PC-9 (cell line): ENCODE measurements around the gene PER2. TPM values are rescaled to one million over a fixed set of nuclear protein-coding genes. Genes with fewer than 3 reads are reported as not detected.

Experiments
- BruUV-seq: library from RNA; stranded (reverse); fragments of 400-500 nt; replicated peaks from 2 replicates; lab custom pipeline; 2021; lab: Mats Ljungman, UMichigan
- CTCF ChIA-PET: fragments of 300-600 bp; sonication (Branson Sonifier 250); formaldehyde crosslinking; loops from one replicate; lab custom pipeline; 2022; ENCODE audit warnings: antibody characterized with exemption; lab: Charles Lee
- POLR2A ChIA-PET: fragments of 300-600 bp; sonication (Branson Sonifier 250); formaldehyde crosslinking; loops from one replicate; lab custom pipeline; 2022; ENCODE audit warnings: antibody characterized with exemption; ENCODE audit not compliant: unreplicated experiment; lab: Charles Lee
- DNase-seq, 2 experiments: peaks; one replicate each; pipeline versions ENCODE4 v3.0.0 to v3.0.0-alpha.2; 2015 to 2022; ENCODE audit warnings: mixed read lengths in 1 of 2
- H2AFZ ChIP-seq: fragments of 200-600 bp; sonication (generic); 2 replicates; pipeline ENCODE4 v1.8.1; 2017; ENCODE audit warnings: antibody characterized with exemption
- H3F3A ChIP-seq: fragments of 200-600 bp; sonication (generic); 2 replicates; pipeline ENCODE4 v1.8.1; 2017; ENCODE audit warnings: antibody characterized with exemption, mild to moderate bottlenecking, low read depth; ENCODE audit not compliant: insufficient read depth
- H3K27ac ChIP-seq: fragments of 200-600 bp; sonication (generic); 2 replicates; pipeline ENCODE4 v1.6.1; 2016; ENCODE audit warnings: mixed run types
- H3K27me3 ChIP-seq: fragments of 200-600 bp; sonication (generic); 2 replicates; pipeline ENCODE4 v1.6.1; 2016; ENCODE audit warnings: low read depth, mixed run types; ENCODE audit not compliant: insufficient read depth
- H3K36me3 ChIP-seq: fragments of 200-600 bp; sonication (generic); 2 replicates; pipeline ENCODE4 v1.6.1; 2016; ENCODE audit warnings: low read depth, mixed run types
- H3K4me1 ChIP-seq: fragments of 200-600 bp; sonication (generic); replicated peaks from 2 replicates; pipeline ENCODE4 v1.6.1; 2016; ENCODE audit warnings: mixed run types; ENCODE audit not compliant: insufficient read depth
- H3K4me2 ChIP-seq: fragments of 200-600 bp; sonication (generic); 2 replicates; pipeline ENCODE4 v1.6.1; 2017; ENCODE audit warnings: mixed run types
- H3K4me3 ChIP-seq: fragments of 200-600 bp; sonication (generic); 2 replicates; pipeline ENCODE4 v1.6.1; 2016; ENCODE audit warnings: mixed run types
- H3K79me2 ChIP-seq: fragments of 200-600 bp; sonication (generic); 2 replicates; pipeline ENCODE4 v1.6.1; 2017; ENCODE audit warnings: low read depth, mixed run types
- H3K9me2 ChIP-seq: fragments of 200-600 bp; sonication (generic); 2 replicates; pipeline ENCODE4 v1.8.1; 2017; ENCODE audit warnings: mild to moderate bottlenecking; ENCODE audit not compliant: insufficient read depth
- H3K9me3 ChIP-seq: fragments of 200-600 bp; sonication (generic); 2 replicates; pipeline ENCODE4 v1.8.1; 2016; ENCODE audit warnings: low read depth; ENCODE audit not compliant: insufficient read depth
- H4K20me1 ChIP-seq: fragments of 200-600 bp; sonication (generic); 2 replicates; pipeline ENCODE4 v1.8.1; 2017; ENCODE audit not compliant: insufficient read depth
- EZH2 ChIP-seq: fragments of 200-600 bp; sonication (generic); IDR thresholded peaks from 2 replicates; pipeline ENCODE4 v1.8.0; 2017; ENCODE audit warnings: antibody characterized with exemption, low read depth
- intact Hi-C: fragments of 100-400 bp; cut with micrococcal nuclease; formaldehyde crosslinking; loops from one replicate; pipeline ENCODE4 v1.10.0; 2022; ENCODE audit not compliant: unreplicated experiment
- total RNA-seq: library from RNA; stranded (reverse); gene quantifications from 2 replicates; pipeline ENCODE4 v1.2.3, GENCODE V29; 2021
- TF ChIP-seq, protein P1 (sequence below): fragments of 200-600 bp; sonication (generic); conservative IDR thresholded peaks from 2 replicates; pipeline ENCODE4 v1.6.1; 2017; ENCODE audit warnings: mixed run types, antibody characterized with exemption, mild to moderate bottlenecking, moderate library complexity

PER2 gene
- total RNA-seq, 1 experiment from 2014 or later, result 18.9 TPM

DNA sequence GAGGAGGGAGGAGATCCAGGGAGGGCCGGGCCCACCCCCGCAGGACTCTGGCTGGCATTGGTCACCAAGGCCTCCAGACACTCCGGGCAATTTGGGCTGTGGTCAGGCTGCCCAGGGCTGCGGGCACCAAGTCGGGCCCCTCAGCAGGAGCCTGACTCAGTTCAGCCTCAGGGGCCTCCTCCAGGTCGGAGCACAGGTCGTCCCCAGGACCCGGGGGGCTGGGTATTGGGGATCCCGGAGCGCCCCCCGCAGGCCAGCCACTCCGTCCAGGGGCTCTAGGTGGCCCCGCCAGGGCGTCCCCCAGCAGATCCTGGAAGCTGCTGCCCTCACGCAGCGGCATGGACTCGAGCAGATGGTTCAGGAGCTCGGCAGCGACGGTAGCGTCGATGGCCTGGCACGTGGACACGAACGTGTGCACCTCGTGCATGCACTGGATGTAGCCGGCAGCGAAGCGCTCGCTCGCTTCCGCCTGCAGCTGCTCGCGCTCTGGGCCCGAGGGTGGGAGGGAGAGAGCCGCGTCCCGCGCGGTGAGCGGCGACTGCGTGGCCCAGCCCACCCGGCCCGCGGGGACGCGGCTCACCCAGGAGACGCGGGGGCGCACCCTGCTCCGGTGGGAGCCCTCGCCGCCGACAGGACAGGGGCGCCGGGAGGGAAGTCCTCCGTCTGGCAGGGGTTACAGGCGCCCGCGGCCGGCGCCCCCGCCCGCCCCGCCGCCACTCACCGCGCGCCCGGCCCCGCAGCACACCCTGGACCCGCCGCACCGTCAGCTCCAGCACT lies 49.5 kb downstream of the PER2 start:
- TF ChIP-seq EZH2, result no peak
- TF ChIP-seq, protein P1, sequence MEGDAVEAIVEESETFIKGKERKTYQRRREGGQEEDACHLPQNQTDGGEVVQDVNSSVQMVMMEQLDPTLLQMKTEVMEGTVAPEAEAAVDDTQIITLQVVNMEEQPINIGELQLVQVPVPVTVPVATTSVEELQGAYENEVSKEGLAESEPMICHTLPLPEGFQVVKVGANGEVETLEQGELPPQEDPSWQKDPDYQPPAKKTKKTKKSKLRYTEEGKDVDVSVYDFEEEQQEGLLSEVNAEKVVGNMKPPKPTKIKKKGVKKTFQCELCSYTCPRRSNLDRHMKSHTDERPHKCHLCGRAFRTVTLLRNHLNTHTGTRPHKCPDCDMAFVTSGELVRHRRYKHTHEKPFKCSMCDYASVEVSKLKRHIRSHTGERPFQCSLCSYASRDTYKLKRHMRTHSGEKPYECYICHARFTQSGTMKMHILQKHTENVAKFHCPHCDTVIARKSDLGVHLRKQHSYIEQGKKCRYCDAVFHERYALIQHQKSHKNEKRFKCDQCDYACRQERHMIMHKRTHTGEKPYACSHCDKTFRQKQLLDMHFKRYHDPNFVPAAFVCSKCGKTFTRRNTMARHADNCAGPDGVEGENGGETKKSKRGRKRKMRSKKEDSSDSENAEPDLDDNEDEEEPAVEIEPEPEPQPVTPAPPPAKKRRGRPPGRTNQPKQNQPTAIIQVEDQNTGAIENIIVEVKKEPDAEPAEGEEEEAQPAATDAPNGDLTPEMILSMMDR, result no peak
- H3K4me2 ChIP-seq, result peak overlapping the region; percentile 12; the same call in 1 of the 2 replicates
- H3K27ac ChIP-seq, result no peak overlapping the region
- no peaks in the 10 kb centered on the region for H3K9me3 ChIP-seq
- DNase-seq, result no peak
- POLR2A ChIA-PET, result interaction anchor here (0.6 to 0.8 kb wide), 2 partner anchors 97 to 258 kb away, joined by 3 read pairs; no protein-coding TSS in a partner anchor
- intact Hi-C loops, result no loop called here
- no TSS peak for BruUV-seq
- no peak overlapping the region for H3K4me3 ChIP-seq
- no peaks in the 10 kb centered on the region for H4K20me1 ChIP-seq
- CTCF ChIA-PET, result interaction anchor here (0.6 kb wide), 1 partner anchor 1036 kb away, joined by 4 read pairs; no protein-coding TSS in a partner anchor
- no peaks in the 10 kb centered on the region for H3K9me2 ChIP-seq
- no peaks in the 10 kb centered on the region for H3K36me3 ChIP-seq
- peaks cover 30% of the 10 kb centered on the region for H3K27me3 ChIP-seq
- H3F3A ChIP-seq, result peaks cover 12% of the 10 kb centered on the region; the same call in 1 of the 2 replicates
- no peaks in the 10 kb centered on the region for H3K79me2 ChIP-seq
- no peak overlapping the region for H2AFZ ChIP-seq
- no peaks in the 10 kb centered on the region; the same call in 1 of the 2 replicates for H3K4me1 ChIP-seq

DNA sequence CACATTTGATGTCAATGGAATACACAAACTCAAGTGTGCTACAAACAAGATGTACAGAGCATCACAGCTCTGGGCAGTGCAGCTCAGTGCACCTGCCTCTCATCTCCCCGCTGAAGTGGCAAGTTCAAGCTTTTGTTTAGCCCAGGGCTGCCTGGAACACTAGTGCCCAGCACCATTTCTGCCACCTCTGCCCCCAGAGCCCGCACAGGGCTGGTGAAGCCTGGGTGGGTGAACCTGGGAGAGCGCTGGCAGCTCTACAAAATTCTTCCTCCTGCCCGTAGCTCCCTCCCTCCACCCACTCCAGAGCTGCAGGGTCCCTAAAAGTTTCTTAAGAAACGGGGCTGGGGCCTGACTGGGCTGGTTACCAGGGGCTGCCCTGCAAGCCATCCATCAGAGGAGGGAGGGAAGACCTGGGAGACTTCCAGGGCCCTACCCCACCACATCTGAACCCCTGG lies 50.1 kb downstream of the PER2 start:
- no peaks in the 10 kb centered on the region; the same call in 1 of the 2 replicates for H3K4me1 ChIP-seq
- H3K27me3 ChIP-seq, result peaks cover 30% of the 10 kb centered on the region
- H3K4me3 ChIP-seq, result no peak overlapping the region
- peaks cover 11% of the 10 kb centered on the region; the same call in 1 of the 2 replicates for H3F3A ChIP-seq
- H3K9me3 ChIP-seq, result no peaks in the 10 kb centered on the region
- no peaks in the 10 kb centered on the region for H3K36me3 ChIP-seq
- no peak overlapping the region for H3K4me2 ChIP-seq
- ChIA-PET POLR2A (interaction anchor here (0.5 kb wide), 1 partner anchor 291 kb away, joined by 3 read pairs; no protein-coding TSS in a partner anchor), CTCF (interaction anchor here (0.6 kb wide), 1 partner anchor 1035 kb away, joined by 4 read pairs; no protein-coding TSS in a partner anchor)
- no peaks in the 10 kb centered on the region for H4K20me1 ChIP-seq
- H3K79me2 ChIP-seq, result no peaks in the 10 kb centered on the region
- intact Hi-C loops, result no loop called here
- TF ChIP-seq, protein P1, result no peak
- no peak for TF ChIP-seq EZH2
- no peak for DNase-seq
- H2AFZ ChIP-seq, result no peak overlapping the region
- BruUV-seq, result TSS peak; percentile 46
- no peaks in the 10 kb centered on the region for H3K9me2 ChIP-seq
- no peak overlapping the region for H3K27ac ChIP-seq

DNA sequence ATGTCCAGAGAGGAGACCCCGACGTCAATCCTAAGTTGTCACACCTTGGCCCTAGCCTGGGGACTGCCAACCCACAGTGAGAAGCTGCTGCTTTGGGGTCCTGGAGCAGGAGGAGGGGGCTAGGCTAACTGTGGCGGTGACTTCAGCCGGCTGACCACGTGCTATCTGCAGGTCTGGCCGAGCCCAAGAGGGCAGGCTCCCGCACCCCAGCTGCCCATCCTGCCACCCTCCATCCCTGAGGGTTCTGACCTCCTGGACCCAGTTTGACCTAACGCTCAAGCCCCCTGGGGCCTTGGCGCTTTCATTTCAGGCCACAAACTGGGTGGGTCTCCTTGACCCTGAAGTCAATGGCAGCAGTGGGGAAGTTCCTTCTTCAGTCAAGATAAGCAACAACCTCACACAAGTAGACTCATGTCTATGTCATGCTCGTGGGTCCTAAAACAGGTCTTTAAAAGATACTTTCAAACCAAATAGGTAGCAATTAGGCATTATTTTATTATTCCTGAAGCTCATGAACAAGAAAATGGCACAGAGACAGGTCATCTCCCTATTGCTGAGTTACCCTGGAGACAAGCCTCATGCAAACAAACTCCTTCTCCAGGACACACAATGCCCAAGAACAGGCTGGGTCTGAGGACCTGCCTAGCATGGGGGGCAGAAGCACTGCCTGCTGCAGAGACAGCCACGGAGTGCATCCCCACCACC lies 50.8 kb downstream of the PER2 start:
- no peaks in the 10 kb centered on the region for H4K20me1 ChIP-seq
- H3K79me2 ChIP-seq, result no peaks in the 10 kb centered on the region
- H3K4me2 ChIP-seq, result no peak overlapping the region
- no peaks in the 10 kb centered on the region; the same call in 1 of the 2 replicates for H3K4me1 ChIP-seq
- no peaks in the 10 kb centered on the region for H3K9me2 ChIP-seq
- H2AFZ ChIP-seq, result no peak overlapping the region
- no TSS peak for BruUV-seq
- H3F3A ChIP-seq, result peaks cover 11% of the 10 kb centered on the region; the same call in 1 of the 2 replicates
- H3K9me3 ChIP-seq, result no peaks in the 10 kb centered on the region
- intact Hi-C loops, result no loop called here
- no peaks in the 10 kb centered on the region for H3K36me3 ChIP-seq
- no peak for DNase-seq
- ChIA-PET POLR2A (interaction anchor here (0.5 kb wide), 1 partner anchor 290 kb away, joined by 3 read pairs; no protein-coding TSS in a partner anchor), CTCF (interaction anchor here (0.6 kb wide), 1 partner anchor 259 kb away, joined by 4 read pairs; no protein-coding TSS in a partner anchor)
- H3K27me3 ChIP-seq, result peaks cover 30% of the 10 kb centered on the region
- no peak overlapping the region for H3K4me3 ChIP-seq
- TF ChIP-seq, protein P1, result no peak
- TF ChIP-seq EZH2, result no peak
- no peak overlapping the region for H3K27ac ChIP-seq
